NCI-H1105 treated with DMSO at 0.1 percent for 48 hours (cell line): ENCODE data around the gene OR51M1.

Experiments used
- DNase-seq: peaks from one replicate; lab custom pipeline; 2025; lab: John Stamatoyannopoulos, UW

Gene OR51M1

GRCh38 chr11:5390210-5390609 lies 6.6 kb downstream of the OR51M1 start:
- DNase-seq = no peak

- no peak for DNase-seq
Observed at GRCh38 chr11:5394091-5394490, 10.5 kb downstream of the OR51M1 start.

GRCh38 chr11:5398936-5399335 lies 15.3 kb downstream of the OR51M1 start:
- DNase-seq = no peak

- no peak for DNase-seq
Observed at GRCh38 chr11:5405173-5405572, 21.6 kb downstream of the OR51M1 start.

GRCh38 chr11:5420993-5421392 lies 37.4 kb downstream of the OR51M1 start:
- no peak for DNase-seq

GRCh38 chr11:5421811-5422210 lies 38.2 kb downstream of the OR51M1 start, which contains the start of gene OR51Q1:
OR51Q1 (plus strand) TSS chr11:5422111; CDS start chr11:5422201, 90 bp downstream.
- no peak for DNase-seq

- DNase-seq = no peak
Observed at GRCh38 chr11:5423131-5423530, 39.5 kb downstream of the OR51M1 start.

- DNase-seq = no peak
Observed at GRCh38 chr11:5441414-5441813, 57.8 kb downstream of the OR51M1 start, which contains the start of gene OR51I1. OR51I1 (minus strand) TSS chr11:5441514; CDS start chr11:5441514, 0 bp downstream.
